IPS-15b (cell line): ENCODE results near the gene PLAGL2.
"Not testable (repeated sequence)": the region's sequence is repeated elsewhere in the genome, so short reads cannot be mapped to it uniquely, and the experiment has no call there.

Source experiments
- H3K27me3 ChIP-seq: one replicate; pipeline ENCODE4 v1.6.1; 2013; ENCODE audit warnings: low read length; ENCODE audit not compliant: control insufficient read depth, insufficient read depth
- H3K36me3 ChIP-seq: one replicate; pipeline ENCODE4 v1.6.1; 2013; ENCODE audit warnings: low read length; ENCODE audit not compliant: control insufficient read depth, insufficient read depth
- H3K4me1 ChIP-seq: one replicate; pipeline ENCODE4 v1.6.1; 2013; ENCODE audit warnings: mild to moderate bottlenecking, low read length; ENCODE audit not compliant: control insufficient read depth, insufficient read depth
- H3K4me3 ChIP-seq: one replicate; pipeline ENCODE4 v1.5.1; 2013; ENCODE audit warnings: low read depth, low read length
- H3K9ac ChIP-seq: one replicate; pipeline ENCODE4 v1.6.1; 2013; ENCODE audit warnings: low read depth, mild to moderate bottlenecking, low read length
- H3K9me3 ChIP-seq: one replicate; pipeline ENCODE4 v1.6.1; 2013; ENCODE audit warnings: mild to moderate bottlenecking, low read length; ENCODE audit not compliant: control insufficient read depth, insufficient read depth

The PLAGL2 gene

GRCh38 chr20:32188376-32189122 is 19.0 kb downstream of the PLAGL2 start:
- Histone ChIP-seq H3K9ac (no peak overlapping the region), H3K36me3 (no peaks in the 10 kb centered on the region), H3K9me3 (no peaks in the 10 kb centered on the region), H3K4me3 (peak overlapping the region; percentile 79), H3K27me3 (no peaks in the 10 kb centered on the region), H3K4me1 (peaks cover 9% of the 10 kb centered on the region)

DNA sequence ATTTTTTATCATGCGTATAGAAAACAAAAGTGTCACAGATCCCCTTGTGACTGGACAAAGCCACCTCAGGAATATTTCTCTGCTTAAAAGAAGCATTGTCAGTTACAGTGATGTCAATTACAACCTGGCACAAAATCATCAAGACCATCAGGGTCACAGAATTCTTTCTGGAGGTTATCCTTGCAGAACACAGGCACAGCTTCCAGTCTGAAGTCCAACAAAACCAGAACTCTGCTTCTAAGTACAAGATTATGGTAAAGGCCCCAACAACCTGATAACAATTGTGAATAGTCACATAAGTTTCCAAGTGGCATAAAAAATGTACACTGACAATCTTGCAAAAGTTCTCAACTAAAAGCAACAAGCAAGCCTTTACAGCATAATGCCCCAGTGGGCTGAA is 21.0 kb downstream of the PLAGL2 start:
- Histone ChIP-seq H3K36me3 (peaks cover 3% of the 10 kb centered on the region), H3K9me3 (no peaks in the 10 kb centered on the region), H3K4me1 (peaks cover 9% of the 10 kb centered on the region), H3K4me3 (no peak overlapping the region), H3K27me3 (no peaks in the 10 kb centered on the region), H3K9ac (no peak overlapping the region)

GRCh38 chr20:32184961-32185603 is 22.5 kb downstream of the PLAGL2 start:
- H3K36me3 ChIP-seq = peaks cover 3% of the 10 kb centered on the region
- no peaks in the 10 kb centered on the region for H3K27me3 ChIP-seq
- H3K4me3 ChIP-seq = no peak overlapping the region
- H3K9ac ChIP-seq = no peak overlapping the region
- H3K9me3 ChIP-seq = no peaks in the 10 kb centered on the region
- peaks cover 5% of the 10 kb centered on the region for H3K4me1 ChIP-seq

GRCh38 chr20:32183947-32184635 is 23.5 kb downstream of the PLAGL2 start:
- H3K4me3 ChIP-seq = no peak overlapping the region
- H3K9me3 ChIP-seq = no peaks in the 10 kb centered on the region
- no peak overlapping the region for H3K9ac ChIP-seq
- H3K4me1 ChIP-seq = peaks cover 2% of the 10 kb centered on the region
- H3K36me3 ChIP-seq = peaks cover 3% of the 10 kb centered on the region
- H3K27me3 ChIP-seq = no peaks in the 10 kb centered on the region

DNA sequence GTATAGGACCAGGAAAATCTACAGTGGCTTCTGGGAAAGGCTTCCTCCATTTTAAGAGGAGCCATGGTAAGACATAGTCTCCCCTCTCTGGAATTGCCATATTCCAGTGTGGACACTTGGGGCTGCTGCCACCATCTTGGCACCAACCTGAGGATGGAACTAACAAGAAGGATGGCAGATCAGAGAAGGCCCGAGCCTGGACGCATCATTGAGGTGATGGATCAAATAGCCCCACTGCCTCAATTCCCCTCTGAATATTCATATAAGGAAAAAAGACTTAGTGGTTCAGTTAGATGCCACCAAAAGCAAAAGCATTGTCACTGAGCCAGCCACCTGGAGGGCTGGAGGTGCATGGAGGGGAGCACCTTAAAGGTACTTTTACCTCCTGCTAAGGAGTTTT is 25.9 kb downstream of the PLAGL2 start:
- Histone ChIP-seq H3K4me3 (no peak overlapping the region), H3K4me1 (no peaks in the 10 kb centered on the region), H3K36me3 (peaks cover 3% of the 10 kb centered on the region), H3K9me3 (no peaks in the 10 kb centered on the region), H3K9ac (no peak overlapping the region), H3K27me3 (no peaks in the 10 kb centered on the region)

DNA sequence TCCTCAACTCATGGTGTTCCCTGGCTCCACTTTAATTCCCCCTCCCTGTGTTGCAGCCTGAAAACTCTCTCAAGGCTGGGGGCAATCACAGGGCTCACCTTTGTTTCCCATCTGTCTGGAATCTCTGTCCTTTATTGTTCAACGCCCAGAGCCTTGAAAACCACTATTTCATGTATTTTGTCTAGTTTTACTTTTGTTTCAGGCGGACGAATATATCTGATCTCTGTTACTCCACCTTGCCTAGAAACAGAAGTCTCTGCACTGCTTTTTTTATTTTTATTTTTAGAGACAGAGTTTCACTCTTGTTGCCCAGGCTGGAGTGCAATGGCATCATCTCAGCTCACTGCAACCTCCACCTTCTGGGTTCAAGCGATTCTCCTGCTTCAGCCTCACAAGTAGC is 27.6 kb downstream of the PLAGL2 start:
- Histone ChIP-seq H3K9ac (peak overlapping the region; percentile 12), H3K4me1 (no peaks in the 10 kb centered on the region), H3K4me3 (no peak overlapping the region), H3K36me3 (peaks cover 3% of the 10 kb centered on the region), H3K27me3 (no peaks in the 10 kb centered on the region), H3K9me3 (no peaks in the 10 kb centered on the region)

- peaks cover 3% of the 10 kb centered on the region for H3K36me3 ChIP-seq
- no peaks in the 10 kb centered on the region for H3K4me1 ChIP-seq
- peak overlapping the region; percentile 12 for H3K9ac ChIP-seq
- no peaks in the 10 kb centered on the region for H3K9me3 ChIP-seq
- H3K27me3 ChIP-seq = no peaks in the 10 kb centered on the region
- no peak overlapping the region for H3K4me3 ChIP-seq
Measured at GRCh38 chr20:32179515-32179914, 28.0 kb downstream of the PLAGL2 start.

DNA sequence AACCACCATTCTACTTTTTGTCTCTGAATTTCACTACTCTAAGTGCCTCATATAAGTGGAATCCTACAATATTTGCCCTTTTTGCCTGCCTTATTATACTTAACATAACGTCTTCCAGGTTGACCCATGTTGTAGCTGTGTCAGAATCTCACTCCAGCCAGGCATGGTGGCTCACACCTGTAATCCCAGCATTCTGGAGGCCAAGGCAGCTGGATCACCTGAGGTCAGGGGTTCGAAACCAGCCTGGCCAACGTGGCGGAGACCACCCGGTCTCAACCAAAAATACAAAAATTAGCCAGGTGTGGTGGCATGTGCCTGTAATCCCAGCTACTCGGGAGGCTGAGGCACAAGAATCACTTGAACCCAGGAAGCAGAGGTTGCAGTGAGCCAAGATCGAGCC is 29.8 kb downstream of the PLAGL2 start:
- not testable (repeated sequence) for H3K36me3 ChIP-seq, H3K27me3 ChIP-seq, H3K4me3 ChIP-seq, H3K9me3 ChIP-seq, H3K4me1 ChIP-seq, H3K9ac ChIP-seq

DNA sequence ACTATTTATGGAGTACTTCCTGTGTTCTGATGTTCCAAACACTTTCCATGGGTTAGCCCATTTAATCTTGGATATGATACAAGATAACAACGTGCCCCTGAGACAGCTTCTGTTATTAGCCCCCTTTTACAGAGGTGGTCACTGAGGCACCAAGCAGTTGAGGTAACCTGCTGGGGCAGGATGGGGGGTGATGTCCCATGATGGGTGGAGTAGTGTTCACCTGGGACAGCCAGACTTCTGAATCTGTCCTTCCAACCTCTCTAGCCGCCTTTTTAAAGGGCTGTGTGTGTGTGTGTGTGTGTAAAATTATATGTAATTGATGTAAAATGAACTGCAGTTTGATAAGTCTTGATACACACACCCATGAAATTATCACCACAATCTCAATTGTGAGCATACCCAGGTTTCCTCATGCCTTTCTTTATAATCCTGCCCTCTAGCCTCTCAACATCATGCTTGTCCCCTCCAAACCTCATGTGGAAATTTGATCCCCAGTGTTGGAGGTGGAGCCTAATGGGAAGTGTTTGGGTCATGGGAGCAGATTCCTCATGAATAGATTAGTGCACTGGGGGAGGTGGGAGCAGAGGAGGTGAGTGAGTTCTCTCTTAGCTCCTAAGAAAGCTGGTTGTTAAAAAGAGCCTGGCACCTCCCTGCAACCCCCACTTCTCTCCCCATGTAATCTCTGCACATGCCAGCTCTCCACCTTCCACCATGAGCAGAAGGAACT is 39.2 kb downstream of the PLAGL2 start:
- H3K9me3 ChIP-seq = no peaks in the 10 kb centered on the region
- H3K27me3 ChIP-seq = no peaks in the 10 kb centered on the region
- no peak overlapping the region for H3K9ac ChIP-seq
- H3K36me3 ChIP-seq = no peaks in the 10 kb centered on the region
- no peak overlapping the region for H3K4me3 ChIP-seq
- H3K4me1 ChIP-seq = peaks cover 4% of the 10 kb centered on the region

- H3K9ac ChIP-seq = no peak overlapping the region
- no peaks in the 10 kb centered on the region for H3K36me3 ChIP-seq
- H3K4me3 ChIP-seq = no peak overlapping the region
- H3K4me1 ChIP-seq = peaks cover 4% of the 10 kb centered on the region
- no peaks in the 10 kb centered on the region for H3K27me3 ChIP-seq
- H3K9me3 ChIP-seq = no peaks in the 10 kb centered on the region
Measured at GRCh38 chr20:32167552-32167951, 40.0 kb downstream of the PLAGL2 start.

DNA sequence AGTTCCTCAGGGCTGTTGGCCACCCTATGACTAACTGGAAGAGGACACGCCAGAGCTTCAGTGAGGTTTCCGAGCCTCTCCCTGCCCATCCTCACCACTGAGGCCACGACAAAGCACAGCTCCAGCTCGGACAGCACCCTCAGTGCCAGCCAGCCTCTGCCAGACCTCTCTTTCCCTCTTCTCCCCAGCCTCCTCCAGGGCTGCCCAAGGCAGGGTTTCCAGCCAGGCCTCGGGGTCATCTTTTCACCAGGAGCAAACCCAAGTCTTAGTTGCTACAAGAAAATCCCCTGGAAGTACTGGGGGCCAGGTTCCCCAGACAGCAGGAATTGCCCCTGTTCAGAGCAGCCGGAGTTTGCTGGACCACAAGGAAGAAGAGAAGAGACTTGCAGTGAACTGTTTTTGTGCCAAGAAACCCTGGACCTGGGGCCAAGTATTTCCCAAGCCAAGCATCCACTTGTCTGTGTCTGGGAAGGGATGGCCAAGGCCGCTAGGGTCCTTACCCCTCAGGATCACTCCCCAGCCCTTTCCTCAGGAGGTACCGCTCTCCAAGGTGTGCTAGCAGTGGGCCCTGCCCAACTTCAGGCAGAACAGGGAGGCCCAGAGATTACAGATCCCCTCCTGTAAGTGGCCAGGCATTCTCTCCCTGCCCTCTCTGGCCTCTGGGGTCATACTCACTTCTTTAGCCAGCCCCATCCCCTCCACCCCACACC is 41.6 kb downstream of the PLAGL2 start:
- Histone ChIP-seq H3K4me1 (peaks cover 4% of the 10 kb centered on the region), H3K4me3 (no peak overlapping the region), H3K27me3 (no peaks in the 10 kb centered on the region), H3K9ac (no peak overlapping the region), H3K9me3 (no peaks in the 10 kb centered on the region), H3K36me3 (peaks cover 10% of the 10 kb centered on the region)
